Erythroblast (primary cell): ENCODE data around the gene DPAGT1.
"Not testable (repeated sequence)": the region's sequence is repeated elsewhere in the genome, so short reads cannot be mapped to it uniquely, and the experiment has no call there.

ENCODE experiments used
- DNase-seq, 2 experiments: peaks; one replicate each; lab custom pipeline; 2025; lab: John Stamatoyannopoulos, UW
- GATA1 ChIP-seq: IDR thresholded peaks from 2 replicates; pipeline ENCODE4 v1.6.1; 2011; ENCODE audit warnings: low read depth, mild to moderate bottlenecking, control low read depth, low read length, moderate library complexity
- POLR2A ChIP-seq: IDR thresholded peaks from 2 replicates; pipeline ENCODE4 v1.6.1; 2011; ENCODE audit warnings: mild to moderate bottlenecking, low read length

DPAGT1 gene

GRCh38 chr11:119108857-119109221 lies 7.2 kb upstream of the DPAGT1 start:
- no peak for DNase-seq
- TF ChIP-seq POLR2A = no peak
- TF ChIP-seq GATA1 = no peak

GRCh38 chr11:119108146-119108856 lies 6.6 kb upstream of the DPAGT1 start:
- peak; percentile 46 to 57 for DNase-seq
- TF ChIP-seq GATA1 (no peak), POLR2A (peak; percentile 7)

- no peak for TF ChIP-seq POLR2A
- DNase-seq = peak in 1 of 2 experiments; percentile 63
Observed at GRCh38 chr11:119107538-119108145, 6.0 kb upstream of the DPAGT1 start.

GRCh38 chr11:119106564-119107537 lies 5.2 kb upstream of the DPAGT1 start, which contains the start of gene C2CD2L:
Gene C2CD2L, plus strand, starts transcription at chr11:119107344. Its CDS starts 398 bp downstream, at chr11:119107742.
- peak; percentile 97 to 98 for DNase-seq
- no peak for TF ChIP-seq GATA1
- TF ChIP-seq POLR2A = peak; percentile 76

GRCh38 chr11:119103793-119104192 lies 2.1 kb upstream of the DPAGT1 start:
- DNase-seq = no peak
- TF ChIP-seq GATA1 (no peak), POLR2A (no peak)

GRCh38 chr11:119103161-119103664 lies 1.6 kb upstream of the DPAGT1 start:
- DNase-seq = not testable (repeated sequence)

GRCh38 chr11:119100994-119101758 lies 477 bp downstream of the DPAGT1 start:
- no peak for DNase-seq
- TF ChIP-seq GATA1 = no peak
- no peak for TF ChIP-seq POLR2A

GRCh38 chr11:119100246-119100970 lies 1.2 kb downstream of the DPAGT1 start:
- no peak for TF ChIP-seq POLR2A
- no peak for TF ChIP-seq GATA1
- peak in 1 of 2 experiments; percentile 57 for DNase-seq

GRCh38 chr11:119099711-119100110 lies 1.9 kb downstream of the DPAGT1 start:
- DNase-seq = no peak
- TF ChIP-seq POLR2A (no peak), GATA1 (no peak)

- DNase-seq = peak; percentile 99 to 100
- TF ChIP-seq GATA1 (no peak), POLR2A (peak; percentile 100)
Observed at GRCh38 chr11:119095066-119095880, 6.4 kb downstream of the DPAGT1 start.

GRCh38 chr11:119094816-119095065 lies 6.9 kb downstream of the DPAGT1 start:
- peak in 1 of 2 experiments; percentile 93 for DNase-seq
- TF ChIP-seq POLR2A = no peak
- TF ChIP-seq GATA1 = no peak
